Esophagus (tissue), 2 donors: ENCODE results near the gene ATG2B. TPM values are rescaled to one million over a fixed set of nuclear protein-coding genes. Genes with fewer than 3 reads are reported as not detected.
A peak's percentile ranks its signal among the peaks of the same experiment; 100 is the strongest.

Experiments used
- H3K27ac ChIP-seq, 2 donors: one replicate each; pipeline ENCODE4 v1.5.1; 2013; ENCODE audit warnings: low read depth in 2 of 2, mild to moderate bottlenecking in 2 of 2, inconsistent platforms in 1 of 2, low read length in 1 of 2, moderate library complexity in 1 of 2
- H3K27me3 ChIP-seq, 2 donors: one replicate each; pipeline ENCODE4 v1.6.1; 2013; ENCODE audit warnings: low read length in 2 of 2, control low read depth in 1 of 2, mild to moderate bottlenecking in 1 of 2; ENCODE audit not compliant: insufficient read depth in 2 of 2, control insufficient read depth in 1 of 2
- H3K36me3 ChIP-seq, 2 donors: one replicate each; pipeline ENCODE4 v1.6.1; 2013; ENCODE audit warnings: low read length in 1 of 2; ENCODE audit not compliant: control insufficient read depth in 2 of 2, insufficient read depth in 2 of 2
- H3K4me1 ChIP-seq, 2 donors: one replicate each; pipeline ENCODE4 v1.6.1; 2013; ENCODE audit warnings: low read length in 1 of 2; ENCODE audit not compliant: control insufficient read depth in 2 of 2, insufficient read depth in 2 of 2
- H3K4me3 ChIP-seq, 2 donors: one replicate each; pipeline ENCODE4 v1.5.1; 2013; ENCODE audit warnings: low read length in 2 of 2, mild to moderate bottlenecking in 2 of 2, low read depth in 1 of 2, moderate library complexity in 1 of 2
- H3K9me3 ChIP-seq, 2 donors: one replicate each; pipeline ENCODE4 v1.6.1; 2013; ENCODE audit warnings: mild to moderate bottlenecking in 2 of 2, low read depth in 1 of 2, low read length in 1 of 2, moderate library complexity in 1 of 2; ENCODE audit not compliant: control insufficient read depth in 2 of 2, insufficient read depth in 1 of 2
- WGBS, 2 donors: extraction: QIAGEN DNeasy Blood & Tissue Kit; methylation state at CpG; one replicate each; pipeline ENCODE4 v1.1.7; 2013; 5-methylcytosine and 5-hydroxymethylcytosine counted together
- polyA plus RNA-seq, 2 donors: library from polyadenylated mRNA; stranded (reverse); fragments of 200-250 nt; gene quantifications; one replicate each; pipeline ENCODE4 v1.2.3, GENCODE V29; 2013
- donor health status: healthy with polysubstance abuse.
- donor health status: Bipolar disorder and iron deficiency.

Gene ATG2B
- polyA plus RNA-seq, 2 donors = 2.9 to 3.3 TPM

DNA sequence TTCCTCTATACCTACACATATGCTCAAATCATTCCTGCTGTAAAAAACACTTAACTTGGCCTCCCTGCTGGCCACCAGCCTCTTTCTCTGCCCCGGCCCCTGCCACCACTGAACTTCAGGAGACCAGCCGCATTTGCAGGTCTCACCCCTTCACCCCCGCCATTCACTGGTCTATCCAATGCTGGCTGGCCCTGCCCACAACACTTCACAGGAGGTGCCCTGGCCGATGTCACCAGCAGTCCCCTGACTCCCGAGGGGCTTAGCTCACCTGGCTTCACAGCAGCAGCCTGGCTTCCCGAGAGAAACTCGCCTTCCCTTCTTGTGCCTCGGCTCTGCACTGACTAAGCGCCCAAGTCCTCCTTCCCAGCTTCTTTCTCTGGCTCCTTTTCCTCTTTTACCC is 36.3 kb upstream of the ATG2B start:
- H3K27me3 ChIP-seq = no peaks in the 10 kb centered on the region
- no peak overlapping the region for H3K4me3 ChIP-seq
- 85 to 86% methylated on average over 9 of the region's 9 CpGs for WGBS, 2 donors
- H3K27ac ChIP-seq = no peak overlapping the region
- no peaks in the 10 kb centered on the region for H3K4me1 ChIP-seq
- no peaks in the 10 kb centered on the region for H3K36me3 ChIP-seq
- H3K9me3 ChIP-seq = no peaks in the 10 kb centered on the region

DNA sequence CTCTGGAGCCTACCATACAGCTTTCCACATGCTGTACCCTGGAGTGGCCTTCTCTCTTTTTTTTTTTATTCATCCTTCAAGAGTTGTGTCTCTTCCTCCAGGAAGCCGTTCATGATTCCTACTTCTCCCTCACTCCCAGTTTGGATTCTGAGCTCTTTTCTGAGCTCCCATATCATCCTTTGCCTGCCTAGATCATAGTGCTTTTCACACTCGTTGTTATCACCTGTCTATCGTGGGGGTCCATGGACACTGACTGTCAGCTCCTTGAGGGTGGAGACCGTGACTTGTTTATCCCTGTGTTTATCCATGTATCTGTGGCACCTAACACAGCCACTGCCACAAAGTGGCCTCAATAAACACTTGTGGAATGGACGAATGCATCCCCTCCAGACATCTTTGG is 35.8 kb upstream of the ATG2B start:
- Histone ChIP-seq H3K9me3 (no peaks in the 10 kb centered on the region), H3K4me1 (no peaks in the 10 kb centered on the region), H3K27ac (no peak overlapping the region), H3K36me3 (no peaks in the 10 kb centered on the region), H3K4me3 (no peak overlapping the region), H3K27me3 (no peaks in the 10 kb centered on the region)
- 77 to 84% methylated on average over 5 of the region's 5 CpGs for WGBS, 2 donors

DNA sequence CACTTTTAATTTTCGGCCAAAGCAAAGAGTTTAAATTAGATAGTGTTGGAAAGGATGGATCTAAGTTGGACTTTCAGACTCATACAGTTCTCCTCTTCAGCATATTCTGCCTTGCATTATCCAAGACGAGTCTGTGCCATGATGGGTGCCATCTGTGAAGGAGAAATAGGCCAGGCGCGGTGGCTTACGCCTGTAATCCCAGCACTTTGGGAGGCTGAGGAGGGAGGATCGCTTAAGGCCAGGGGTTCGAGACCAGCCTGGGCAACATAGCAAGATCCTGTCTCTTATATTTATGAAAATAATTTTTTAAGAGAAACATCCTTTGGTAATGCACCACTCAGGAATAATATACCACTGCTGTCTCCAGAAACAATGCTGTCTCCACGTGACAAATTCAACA is 35.3 kb upstream of the ATG2B start:
- Histone ChIP-seq H3K4me1 (no peaks in the 10 kb centered on the region), H3K36me3 (no peaks in the 10 kb centered on the region), H3K4me3 (no peak overlapping the region), H3K9me3 (no peaks in the 10 kb centered on the region), H3K27ac (no peak overlapping the region), H3K27me3 (no peaks in the 10 kb centered on the region)
- WGBS, 2 donors = 94% methylated on average over 8 of the region's 8 CpGs

DNA sequence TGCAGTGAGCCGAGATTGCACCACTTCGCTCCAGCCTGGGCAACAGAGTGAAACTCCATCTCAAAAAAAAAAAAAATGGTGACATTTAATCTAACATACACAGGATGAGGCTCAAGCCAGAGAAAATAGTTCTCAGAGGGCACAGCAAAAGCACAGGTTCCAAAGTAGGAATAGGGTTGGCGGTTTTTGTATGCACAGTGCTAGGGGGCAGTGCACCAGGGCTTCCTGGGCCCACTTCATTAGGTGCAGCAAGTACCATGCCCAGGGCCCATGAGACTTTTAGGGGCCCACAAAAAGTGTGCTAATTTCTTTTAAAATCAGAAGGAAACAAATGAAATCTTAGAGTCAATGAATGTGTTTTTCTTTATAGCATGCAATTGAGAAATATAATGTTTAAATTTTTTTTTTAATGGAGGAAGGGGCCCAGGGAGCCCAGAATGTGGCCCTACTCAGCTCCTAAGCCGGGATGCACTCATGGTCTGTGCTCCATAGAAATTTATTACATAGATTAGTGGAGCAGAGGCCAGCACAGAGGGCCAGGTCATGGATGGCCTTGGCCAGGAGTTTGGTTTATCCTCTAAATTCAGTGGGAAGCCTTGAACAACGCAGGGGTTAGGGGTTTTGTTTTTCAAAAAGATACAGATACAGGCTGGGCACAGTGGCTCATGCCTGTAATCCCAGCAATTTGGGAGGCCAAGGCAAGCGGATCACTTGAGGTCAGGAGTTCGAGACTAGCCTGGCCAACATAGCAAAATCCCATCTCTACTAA is 31.1 kb upstream of the ATG2B start:
- no peaks in the 10 kb centered on the region for H3K4me1 ChIP-seq
- WGBS, 2 donors = 89% methylated on average over 7 of the region's 7 CpGs

DNA sequence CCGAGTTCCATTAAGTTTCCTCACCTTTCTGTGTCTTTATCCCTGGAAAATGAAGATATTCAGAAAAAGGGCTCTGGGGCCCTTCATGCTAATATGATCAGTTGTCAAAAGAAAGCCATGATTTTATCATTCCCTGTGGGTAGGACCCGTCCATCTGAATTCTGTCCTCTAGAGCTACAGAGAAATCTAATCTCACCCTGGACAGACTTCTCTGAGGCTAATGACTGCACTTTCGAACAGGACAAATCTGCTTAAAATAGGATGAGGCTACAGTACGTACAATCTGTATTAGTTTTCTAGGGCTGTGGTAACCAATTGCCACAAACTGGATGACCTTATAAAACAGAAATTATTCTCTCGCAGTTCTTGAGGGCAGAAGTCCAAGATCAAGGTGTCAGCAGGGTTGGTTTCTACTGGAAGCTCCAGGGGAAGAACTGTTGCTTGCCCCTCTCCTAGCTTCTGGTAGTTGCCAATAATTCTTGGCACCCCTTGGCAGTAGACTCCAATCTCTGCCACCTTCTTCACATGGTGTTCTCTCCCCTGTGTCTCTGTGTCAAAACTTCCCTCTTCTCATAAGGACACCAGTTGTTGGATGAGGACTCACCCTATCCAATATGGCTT is 30.0 kb upstream of the ATG2B start:
- Histone ChIP-seq H3K27ac (no peak overlapping the region), H3K36me3 (no peaks in the 10 kb centered on the region), H3K4me1 (no peaks in the 10 kb centered on the region), H3K27me3 (no peaks in the 10 kb centered on the region), H3K9me3 (no peaks in the 10 kb centered on the region), H3K4me3 (no peak overlapping the region)
- 83 to 91% methylated on average over 5 of the region's 5 CpGs for WGBS, 2 donors

More for the DNA sequence above, 31.1 kb upstream of the ATG2B start:
- H3K27me3 ChIP-seq = no peaks in the 10 kb centered on the region
- no peak overlapping the region for H3K4me3 ChIP-seq
- no peaks in the 10 kb centered on the region for H3K36me3 ChIP-seq
- no peak overlapping the region for H3K27ac ChIP-seq
- H3K9me3 ChIP-seq = no peaks in the 10 kb centered on the region

DNA sequence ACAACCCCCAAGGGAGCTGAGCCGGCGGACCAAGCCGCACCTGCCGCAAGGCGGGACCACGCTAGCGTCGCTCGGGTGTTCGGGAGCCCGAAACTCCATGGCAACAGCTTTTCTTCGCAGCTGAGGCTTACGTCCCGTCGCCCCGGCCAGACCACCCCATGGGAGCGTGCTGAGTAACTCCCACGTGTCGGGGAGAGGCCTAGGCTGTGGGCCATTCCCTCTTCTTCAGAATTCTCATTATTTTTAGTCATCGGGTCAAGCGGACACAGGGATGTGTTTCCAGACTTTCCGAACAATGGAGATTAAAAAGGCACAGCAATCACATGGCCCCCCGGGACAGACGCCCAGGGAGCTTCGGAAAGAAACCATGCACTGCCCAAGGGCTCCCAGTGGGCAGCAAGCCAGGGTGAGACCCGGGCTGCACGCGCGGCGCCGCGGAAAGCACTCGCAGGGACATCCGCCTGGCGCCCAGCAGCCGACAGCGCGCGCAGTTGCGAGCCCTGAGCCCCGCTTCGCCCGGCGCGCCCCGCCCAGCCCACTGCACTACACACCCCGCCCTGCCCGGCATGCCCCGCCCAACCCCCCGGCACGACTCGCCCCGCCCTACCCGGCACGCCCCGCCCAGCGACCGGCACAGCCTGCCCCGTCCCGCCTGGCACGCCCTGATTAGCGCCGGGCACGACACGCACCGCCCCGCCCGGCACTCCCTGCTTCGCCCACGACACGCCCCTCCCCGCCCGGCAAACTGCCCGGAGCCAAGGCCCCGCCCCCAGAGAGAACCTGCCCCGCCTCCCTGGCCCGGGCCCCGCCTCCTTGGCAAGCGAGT is 28.4 kb upstream of the ATG2B start:
- Histone ChIP-seq H3K27ac (peak overlapping the region; percentile 58 to 76), H3K27me3 (no peaks in the 10 kb centered on the region), H3K4me1 (no peaks in the 10 kb centered on the region), H3K36me3 (no peaks in the 10 kb centered on the region), H3K4me3 (peak overlapping the region; percentile 60 to 86), H3K9me3 (no peaks in the 10 kb centered on the region)
- whole genome bisulfite sequencing, 2 donors = 0 to 1% methylated on average over 55 to 79 of the region's 79 CpGs

DNA sequence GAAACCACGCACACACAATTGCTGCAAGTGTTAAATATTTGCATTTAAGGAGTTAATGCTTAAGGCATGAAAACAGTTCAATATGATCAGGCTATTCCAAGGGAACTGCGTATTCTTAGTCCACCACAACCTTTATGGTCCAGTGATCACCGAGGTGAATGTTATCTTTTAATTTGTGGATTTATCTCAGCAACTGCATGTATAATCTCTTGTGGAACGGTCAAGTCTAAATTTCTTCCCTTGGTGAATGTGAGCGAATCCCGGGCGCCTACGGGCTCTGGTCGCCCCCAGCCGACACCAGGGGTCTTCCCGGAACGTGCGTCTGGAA is 27.8 kb upstream of the ATG2B start:
- no peaks in the 10 kb centered on the region for H3K27me3 ChIP-seq
- 3% methylated on average over 10 to 13 of the region's 13 CpGs for WGBS, 2 donors
- no peaks in the 10 kb centered on the region for H3K36me3 ChIP-seq
- H3K9me3 ChIP-seq = no peaks in the 10 kb centered on the region
- H3K4me1 ChIP-seq = no peaks in the 10 kb centered on the region
- H3K4me3 ChIP-seq = peak overlapping the region; percentile 44 to 58
- H3K27ac ChIP-seq = peak overlapping the region; percentile 42 to 58

DNA sequence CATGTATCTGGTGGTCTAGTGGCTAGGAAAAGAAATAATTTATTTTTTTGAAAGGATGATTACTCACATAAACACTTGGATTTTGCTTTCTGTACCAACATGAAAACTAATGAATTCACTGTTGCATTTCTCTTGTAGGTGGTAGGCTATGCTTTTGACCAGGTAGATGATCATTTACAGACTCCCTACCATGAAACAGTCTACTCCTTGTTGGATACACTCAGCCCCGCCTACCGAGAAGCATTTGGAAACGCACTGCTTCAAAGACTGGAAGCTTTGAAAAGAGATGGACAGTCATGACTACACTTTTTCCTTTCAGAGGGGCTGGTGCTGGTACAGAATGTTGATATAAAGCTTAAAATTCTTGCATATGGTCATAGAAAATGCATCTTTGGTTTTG is 22.2 kb upstream of the ATG2B start:
- Histone ChIP-seq H3K4me1 (no peaks in the 10 kb centered on the region), H3K27ac (no peak overlapping the region), H3K4me3 (no peak overlapping the region), H3K9me3 (no peaks in the 10 kb centered on the region), H3K36me3 (peaks cover 0 to 3% of the 10 kb centered on the region in 2 donors), H3K27me3 (no peaks in the 10 kb centered on the region)
- WGBS, 2 donors = 88 to 92% methylated on average over 3 of the region's 3 CpGs

DNA sequence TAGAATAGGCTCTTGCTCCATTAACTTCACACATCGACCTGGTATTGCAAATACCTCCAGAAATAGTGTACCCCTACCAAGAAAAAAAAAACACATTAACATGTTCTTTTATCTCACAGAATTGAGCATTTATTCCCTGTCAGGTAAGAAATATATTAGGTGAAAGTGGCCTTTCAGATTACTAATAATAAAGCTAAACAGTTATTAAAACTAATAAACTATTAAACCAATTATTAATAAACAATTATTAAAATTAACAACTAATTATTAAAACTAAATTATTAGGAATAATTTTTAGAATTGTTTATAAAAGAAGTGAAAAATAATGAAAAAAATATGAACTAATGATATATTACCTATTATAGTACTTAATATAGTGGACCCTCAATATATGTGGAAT is 21.6 kb upstream of the ATG2B start:
- Histone ChIP-seq H3K36me3 (peaks cover 0 to 3% of the 10 kb centered on the region in 2 donors), H3K4me3 (no peak overlapping the region), H3K27me3 (no peaks in the 10 kb centered on the region), H3K4me1 (no peaks in the 10 kb centered on the region), H3K9me3 (no peaks in the 10 kb centered on the region), H3K27ac (no peak overlapping the region)
- 85 to 91% methylated on average over 1 of the region's 1 CpG for WGBS, 2 donors
